GM23248 (cell line): ENCODE measurements around the gene BHLHE23. TPM values are rescaled to one million over a fixed set of nuclear protein-coding genes. Genes with fewer than 3 reads are reported as not detected.

Source experiments
- DNase-seq: peaks from one replicate; pipeline ENCODE4 v3.0.0-alpha.2; 2015
- H2AFZ ChIP-seq: fragments of 200-600 bp; sonication (generic); 2 replicates; pipeline ENCODE4 v1.6.1; 2016; ENCODE audit warnings: antibody characterized with exemption
- H3F3A ChIP-seq: fragments of 200-600 bp; sonication (generic); 2 replicates; pipeline ENCODE4 v1.6.1; 2016; ENCODE audit warnings: mild to moderate bottlenecking, antibody characterized with exemption, mixed run types; ENCODE audit not compliant: insufficient read depth
- H3K27ac ChIP-seq: fragments of 200-600 bp; sonication (generic); 2 replicates; pipeline ENCODE4 v1.5.1; 2016; ENCODE audit warnings: mild to moderate bottlenecking
- H3K27me3 ChIP-seq: fragments of 200-600 bp; sonication (generic); replicated peaks from 2 replicates; pipeline ENCODE4 v1.6.1; 2016; ENCODE audit warnings: mild to moderate bottlenecking; ENCODE audit not compliant: insufficient read depth
- H3K36me3 ChIP-seq: fragments of 200-600 bp; sonication (generic); 2 replicates; pipeline ENCODE4 v1.6.1; 2016; ENCODE audit warnings: low read depth, mild to moderate bottlenecking
- H3K4me1 ChIP-seq: fragments of 200-600 bp; sonication (generic); 2 replicates; pipeline ENCODE4 v1.6.1; 2016; ENCODE audit warnings: mild to moderate bottlenecking; ENCODE audit not compliant: insufficient read depth
- H3K4me2 ChIP-seq: fragments of 200-600 bp; sonication (generic); one replicate; pipeline ENCODE4 v1.6.1; 2016; ENCODE audit warnings: mild to moderate bottlenecking; ENCODE audit not compliant: unreplicated experiment
- H3K4me3 ChIP-seq: fragments of 200-600 bp; sonication (generic); 2 replicates; pipeline ENCODE4 v1.5.1; 2016; ENCODE audit warnings: mild to moderate bottlenecking
- H3K79me2 ChIP-seq: fragments of 200-600 bp; sonication (generic); 2 replicates; pipeline ENCODE4 v1.6.1; 2016; ENCODE audit warnings: mild to moderate bottlenecking; ENCODE audit not compliant: insufficient read depth
- H3K9ac ChIP-seq: fragments of 200-600 bp; sonication (generic); 2 replicates; pipeline ENCODE4 v1.6.1; 2016; ENCODE audit warnings: mild to moderate bottlenecking
- H3K9me2 ChIP-seq: fragments of 200-600 bp; sonication (generic); 2 replicates; pipeline ENCODE4 v1.6.1; 2016; ENCODE audit warnings: mixed run types, mild to moderate bottlenecking, moderate library complexity; ENCODE audit not compliant: insufficient read depth
- H3K9me3 ChIP-seq: fragments of 200-600 bp; sonication (generic); one replicate; pipeline ENCODE4 v1.6.1; 2017; ENCODE audit warnings: low read depth
- H4K20me1 ChIP-seq: fragments of 200-600 bp; sonication (generic); 2 replicates; pipeline ENCODE4 v1.6.0; 2016; ENCODE audit not compliant: insufficient read depth
- EZH2 ChIP-seq: fragments of 200-600 bp; sonication (generic); IDR thresholded peaks from 2 replicates; pipeline ENCODE4 v1.6.1; 2018; ENCODE audit warnings: antibody characterized with exemption, mild to moderate bottlenecking; ENCODE audit not compliant: insufficient read depth, poor library complexity, severe bottlenecking
- EZH2phosphoT487 ChIP-seq: fragments of 200-600 bp; sonication (generic); IDR thresholded peaks from 2 replicates; pipeline ENCODE4 v1.6.1; 2018; ENCODE audit warnings: antibody characterized with exemption, moderate library complexity, mild to moderate bottlenecking, low read depth; ENCODE audit not compliant: insufficient read depth
- WGBS, 2 experiments: methylation state at CpG; one replicate each; pipeline ENCODE4 v1.1.6; 2015 to 2017; ENCODE audit warnings: low lambda C conversion rate in 2 of 2, low coverage in 1 of 2; ENCODE audit errors: missing lambda C conversion rate in 2 of 2; 5-methylcytosine and 5-hydroxymethylcytosine counted together
- in situ Hi-C: fragments of 300-500 bp; cut with MboI; formaldehyde crosslinking; loops from 2 replicates; pipeline ENCODE4 v1.15.0; 2020
- polyA plus RNA-seq: library from polyadenylated mRNA; unstranded; fragments of >200 nt; fragmentation: Nextera tagmentation; extraction: Ambion mirVana; gene quantifications from 2 replicates; pipeline ENCODE4 v1.2.1, GENCODE V29; 2016
- total RNA-seq: library from RNA; depleted of rRNA; stranded (reverse); fragments of >200 nt; shearing (Covaris generic); gene quantifications from 2 replicates; pipeline ENCODE4 v1.2.3, GENCODE V29; 2014

BHLHE23 gene
- total and polyA plus RNA-seq, 2 experiments from 2014 or later = not detected

DNA sequence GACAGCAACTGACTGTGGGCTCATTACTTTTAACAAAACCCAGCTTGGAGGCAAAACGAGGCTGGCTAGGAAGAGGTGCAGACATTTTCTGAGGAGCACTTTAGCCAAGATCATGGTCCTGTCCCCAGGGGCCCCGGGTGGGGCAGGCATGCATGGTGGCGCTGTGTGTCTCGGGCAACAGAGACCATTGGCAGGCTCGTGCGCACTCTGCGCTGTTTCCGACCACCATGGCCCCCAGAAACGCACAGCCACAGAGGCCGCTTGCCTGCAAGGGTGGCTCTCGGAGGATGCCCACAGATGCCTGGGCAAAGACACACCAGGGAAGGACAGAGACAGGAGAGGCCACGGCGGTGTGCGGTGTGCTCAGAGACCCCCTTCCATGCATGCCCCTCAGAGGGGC, 6.7 kb downstream of the BHLHE23 start:
- Histone ChIP-seq H3K36me3 (no peaks in the 10 kb centered on the region), H3K4me3 (no peak overlapping the region), H3F3A (no peaks in the 10 kb centered on the region), H3K9ac (no peak overlapping the region), H3K27me3 (peaks cover 75% of the 10 kb centered on the region), H3K79me2 (no peaks in the 10 kb centered on the region), H3K4me1 (no peaks in the 10 kb centered on the region), H3K27ac (no peak overlapping the region), H4K20me1 (no peaks in the 10 kb centered on the region), H3K4me2 (no peak overlapping the region), H3K9me3 (no peaks in the 10 kb centered on the region), H2AFZ (no peak overlapping the region), H3K9me2 (no peaks in the 10 kb centered on the region)
- no peak for DNase-seq
- WGBS, 2 experiments = 64 to 65% methylated on average over 14 of the region's 14 CpGs
- in situ Hi-C loops = no loop called here
- TF ChIP-seq EZH2 (no peak), EZH2phosphoT487 (no peak)

DNA sequence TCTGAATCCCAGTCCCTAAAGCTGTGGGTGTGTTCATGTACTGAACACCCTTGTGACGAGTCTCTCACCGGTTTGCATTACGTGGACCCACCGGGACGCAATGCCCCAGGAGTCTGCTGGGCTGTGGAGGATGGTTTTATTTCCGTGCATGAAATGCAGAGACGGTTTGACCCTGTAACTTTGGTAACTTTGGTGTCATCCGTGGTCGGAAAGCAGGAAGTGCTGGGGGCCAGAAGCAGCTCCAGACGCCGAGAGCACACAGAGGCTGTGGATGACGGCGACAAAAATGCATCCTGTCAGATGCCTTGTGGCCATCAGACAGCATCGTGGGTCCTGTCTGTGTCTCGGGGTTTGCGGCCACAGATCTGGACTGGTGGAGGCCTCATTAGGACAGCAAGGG, 7.2 kb downstream of the BHLHE23 start:
- DNase-seq = no peak
- Histone ChIP-seq H3K4me3 (no peak overlapping the region), H4K20me1 (no peaks in the 10 kb centered on the region), H3K4me1 (no peaks in the 10 kb centered on the region), H3F3A (no peaks in the 10 kb centered on the region), H3K36me3 (no peaks in the 10 kb centered on the region), H3K4me2 (no peak overlapping the region), H3K79me2 (no peaks in the 10 kb centered on the region), H3K9me2 (no peaks in the 10 kb centered on the region), H2AFZ (no peak overlapping the region), H3K9me3 (no peaks in the 10 kb centered on the region), H3K27me3 (peaks cover 72% of the 10 kb centered on the region), H3K27ac (no peak overlapping the region), H3K9ac (no peak overlapping the region)
- TF ChIP-seq EZH2 = no peak
- no peak for TF ChIP-seq EZH2phosphoT487
- WGBS, 2 experiments = 54 to 58% methylated on average over 16 of the region's 16 CpGs
- in situ Hi-C loops = no loop called here

DNA sequence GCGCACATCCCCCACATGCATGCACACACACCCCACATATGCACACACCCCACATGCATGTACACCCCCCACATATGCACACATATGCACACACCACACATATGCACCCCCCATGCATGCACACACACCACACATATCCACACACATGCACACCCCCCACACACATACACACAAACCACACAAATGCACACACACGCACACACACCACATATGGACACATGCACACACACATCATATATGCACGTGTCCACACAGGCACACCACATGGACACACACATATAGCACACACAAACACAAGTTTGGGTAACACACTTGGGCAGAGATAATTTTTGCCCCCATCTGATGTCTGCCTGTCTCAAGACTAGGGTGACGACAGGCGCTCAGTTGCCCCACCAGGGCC, 8.3 kb downstream of the BHLHE23 start:
- TF ChIP-seq EZH2 (no peak), EZH2phosphoT487 (no peak)
- Histone ChIP-seq H3K9me2 (no peaks in the 10 kb centered on the region), H4K20me1 (no peaks in the 10 kb centered on the region), H3K79me2 (no peaks in the 10 kb centered on the region), H3K27ac (no peak overlapping the region), H3K4me2 (no peak overlapping the region), H3K9ac (no peak overlapping the region), H2AFZ (no peak overlapping the region), H3K36me3 (no peaks in the 10 kb centered on the region), H3F3A (no peaks in the 10 kb centered on the region), H3K4me3 (no peak overlapping the region), H3K4me1 (no peaks in the 10 kb centered on the region), H3K27me3 (peaks cover 65% of the 10 kb centered on the region), H3K9me3 (no peaks in the 10 kb centered on the region)
- in situ Hi-C loops = no loop called here
- DNase-seq = no peak
- WGBS, 2 experiments = 62 to 66% methylated on average over 5 of the region's 5 CpGs

DNA sequence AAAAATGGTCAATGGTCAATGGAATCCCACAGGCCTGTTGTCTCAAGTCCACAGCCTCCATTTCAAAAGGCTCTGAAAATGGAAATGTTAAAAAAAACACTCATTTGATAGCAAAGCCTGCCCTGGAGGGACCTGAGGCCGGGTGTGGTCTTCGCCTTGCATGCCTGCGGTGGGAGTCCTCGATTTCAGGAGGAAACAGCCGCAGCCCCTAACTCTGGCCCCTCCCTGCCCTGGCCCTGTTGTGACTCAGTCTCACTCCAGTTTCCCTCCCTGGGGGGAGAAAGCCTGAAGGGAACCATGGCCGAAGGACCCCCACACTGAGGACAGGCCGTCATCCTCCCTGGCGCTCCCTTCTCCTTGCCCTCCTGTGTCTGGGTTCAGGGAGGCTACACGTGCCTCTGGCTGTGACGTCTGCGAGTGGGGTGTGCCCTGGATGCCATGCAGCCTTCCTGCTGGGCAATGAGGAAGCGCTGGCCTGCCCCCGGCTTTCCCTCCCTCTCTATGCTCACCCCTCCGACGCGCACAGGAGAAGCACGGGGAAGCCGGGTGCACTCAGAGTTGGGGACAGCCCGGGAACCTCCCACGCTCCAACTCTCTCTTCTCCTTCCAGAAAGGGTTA, 9.2 kb downstream of the BHLHE23 start:
- H3K4me1 ChIP-seq = no peaks in the 10 kb centered on the region
- DNase-seq = no peak
- H3F3A ChIP-seq = no peaks in the 10 kb centered on the region
- H3K9me3 ChIP-seq = no peaks in the 10 kb centered on the region
- 15 to 22% methylated on average over 18 to 20 of the region's 20 CpGs for WGBS, 2 experiments
- H3K4me2 ChIP-seq = no peak overlapping the region
- no peaks in the 10 kb centered on the region for H3K79me2 ChIP-seq
- in situ Hi-C loops = no loop called here
- no peak overlapping the region for H3K9ac ChIP-seq
- peaks cover 56% of the 10 kb centered on the region for H3K27me3 ChIP-seq
- H2AFZ ChIP-seq = no peak overlapping the region
- TF ChIP-seq EZH2phosphoT487 = no peak
- TF ChIP-seq EZH2 = no peak
- H3K9me2 ChIP-seq = no peaks in the 10 kb centered on the region
- no peak overlapping the region for H3K27ac ChIP-seq
- no peaks in the 10 kb centered on the region for H3K36me3 ChIP-seq
- H4K20me1 ChIP-seq = no peaks in the 10 kb centered on the region
- no peak overlapping the region for H3K4me3 ChIP-seq

DNA sequence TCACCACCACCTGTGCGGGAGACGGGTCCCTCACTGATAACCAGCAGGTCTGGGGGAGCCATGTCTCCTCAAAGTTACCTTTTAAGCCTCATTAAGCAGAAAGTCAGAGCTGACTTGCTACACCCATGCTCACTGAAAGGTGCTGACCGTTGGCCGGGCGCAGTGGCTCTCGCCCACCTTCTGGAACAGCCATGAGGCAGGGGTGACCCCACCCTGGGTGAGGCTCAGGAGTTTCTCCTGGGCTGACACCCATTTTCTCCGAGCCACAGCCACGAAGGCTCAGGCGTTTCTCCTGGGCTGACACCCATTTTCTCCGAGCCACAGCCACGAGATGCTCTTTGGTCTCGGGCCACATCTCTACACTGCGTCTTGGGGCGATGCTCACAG, 10.2 kb downstream of the BHLHE23 start:
- 65 to 69% methylated on average over 14 of the region's 14 CpGs for WGBS, 2 experiments
- H3K27me3 ChIP-seq = peaks cover 50% of the 10 kb centered on the region
- no peak overlapping the region for H3K4me3 ChIP-seq
- H3K4me1 ChIP-seq = no peaks in the 10 kb centered on the region
- no peak for TF ChIP-seq EZH2phosphoT487
- no peak for TF ChIP-seq EZH2
- no peaks in the 10 kb centered on the region for H3K79me2 ChIP-seq
- no peak for DNase-seq
- no peak overlapping the region for H2AFZ ChIP-seq
- in situ Hi-C loops = no loop called here
- no peaks in the 10 kb centered on the region for H4K20me1 ChIP-seq
- no peak overlapping the region for H3K27ac ChIP-seq
- no peaks in the 10 kb centered on the region for H3K36me3 ChIP-seq
- no peaks in the 10 kb centered on the region for H3F3A ChIP-seq
- no peaks in the 10 kb centered on the region for H3K9me3 ChIP-seq
- H3K9me2 ChIP-seq = no peaks in the 10 kb centered on the region
- H3K9ac ChIP-seq = no peak overlapping the region
- H3K4me2 ChIP-seq = no peak overlapping the region
